K562 (cell line): ENCODE results near the gene GALE. TPM values are rescaled to one million over a fixed set of nuclear protein-coding genes. Genes with fewer than 3 reads are reported as not detected.

ENCODE experiments used
- CBX2 ChIP-seq: fragments of 200-600 bp; sonication (generic); IDR thresholded peaks from one replicate; pipeline ENCODE4 v1.6.1; 2012; ENCODE audit warnings: mild to moderate bottlenecking, low read length, inconsistent platforms; ENCODE audit not compliant: insufficient read depth, poor library complexity, severe bottlenecking
- E2F1 ChIP-seq: sonication (generic); formaldehyde crosslinking; IDR thresholded peaks from 2 replicates; pipeline ENCODE4 v1.8.1; 2023; ENCODE audit warnings: mild to moderate bottlenecking, missing genetic modification reagents, moderate library complexity
- ETS1 ChIP-seq: conservative IDR thresholded peaks from 2 replicates; pipeline ENCODE4 v1.6.1; 2011; ENCODE audit warnings: low read depth, mild to moderate bottlenecking, low read length; ENCODE audit not compliant: control insufficient read depth
- MEF2A ChIP-seq: IDR thresholded peaks from 2 replicates; pipeline ENCODE4 v1.6.1; 2011; ENCODE audit warnings: low read depth, mild to moderate bottlenecking, low read length, moderate library complexity; ENCODE audit not compliant: control insufficient read depth
- SMC3 ChIP-seq: conservative IDR thresholded peaks from 2 replicates; pipeline ENCODE4 v1.6.1; 2011; ENCODE audit warnings: low read depth, low read length, improper control_type of control experiment; ENCODE audit not compliant: insufficient read depth
- SRSF3 ChIP-seq: fragments of 200-400 bp; formaldehyde crosslinking; IDR thresholded peaks from 2 replicates; pipeline ENCODE4 v1.6.1; 2016; ENCODE audit warnings: mild to moderate bottlenecking, low read length, moderate library complexity; ENCODE audit not compliant: insufficient read depth
- ZNF12 ChIP-seq: sonication (generic); formaldehyde crosslinking; IDR thresholded peaks from 2 replicates; pipeline ENCODE4 v1.4.0; 2020; ENCODE audit warnings: mild to moderate bottlenecking, missing genetic modification reagents
- ZNF277 ChIP-seq: fragments of 250-450 bp; sonication (Bioruptor Pico); IDR thresholded peaks from 2 replicates; pipeline ENCODE4 v1.8.0; 2022; ENCODE audit warnings: inconsistent platforms, mild to moderate bottlenecking, moderate library complexity, borderline replicate concordance
- ZNF407 ChIP-seq: fragments of 450-650 bp; IDR thresholded peaks from 2 replicates; pipeline ENCODE4 v1.6.1; 2016; ENCODE audit warnings: low read depth
- ZNF77 ChIP-seq: fragments of 250-450 bp; sonication (Bioruptor Pico); IDR thresholded peaks from 2 replicates; pipeline ENCODE4 v1.5.0; 2020
- polyA plus RNA-seq, 8 experiments: library from polyadenylated mRNA; depleted of rRNA in 4 of 8; stranded (reverse) in 5 of 8; unstranded in 3 of 8; fragments of >200 nt; fragmentation: Nextera tagmentation in 2 of 8; fragmentation: Illumina TruSeq in 1 of 8; extraction: Ambion mirVana in 2 of 8; extraction: Trizol in 1 of 8; gene quantifications; 2 replicates each; pipeline versions ENCODE4 v1.2.1 to v1.2.3, GENCODE V29; 2011 to 2014; ENCODE audit warnings: inconsistent platforms in 1 of 8, missing spikeins in 1 of 8
- total RNA-seq, 7 experiments: library from RNA; depleted of rRNA in 6 of 7; stranded (reverse); fragments of >200 nt in 6 of 7; fragmentation: Illumina TruSeq in 2 of 7; extraction: Trizol in 2 of 7; gene quantifications; 2 replicates each; pipeline versions ENCODE4 v1.2.1 to v1.2.3, GENCODE V29; 2011 to 2021; ENCODE audit warnings: low replicate concordance in 1 of 7

GALE gene
- total and polyA plus RNA-seq, 9 of the 15 experiments (the other 6 are each of a cell fraction or from before 2014, with no cell fraction given) = 8.4 to 139 (median 88.3) TPM

GRCh38 chr1:23772049-23772853 lies 28.3 kb downstream of the GALE start (continued):
- TF ChIP-seq ZNF407 (no peak), ZNF277 (CRISPR knock-in tag) (no peak), ZNF12 (CRISPR knock-in tag) (no peak), CBX2 (no peak), ETS1 (no peak), SRSF3 (no peak), SMC3 (peak; percentile 92), ZNF77 (CRISPR knock-in tag) (no peak), E2F1 (CRISPR knock-in tag) (no peak), MEF2A (no peak)
